Brain microvascular endothelial cell (primary cell): ENCODE measurements around the gene CARF.

ENCODE experiments used
- DNase-seq: peaks from one replicate; pipeline ENCODE4 v3.0.0-alpha.2; 2020
- H3K27ac ChIP-seq: fragments of 250-450 bp; sonication (Bioruptor Pico); 2 replicates; pipeline ENCODE4 v1.5.1; 2020; ENCODE audit warnings: mild to moderate bottlenecking, moderate library complexity
- H3K27me3 ChIP-seq: fragments of 250-450 bp; sonication (Bioruptor Pico); replicated peaks from 2 replicates; pipeline ENCODE4 v1.5.1; 2020; ENCODE audit warnings: mild to moderate bottlenecking
- H3K36me3 ChIP-seq: fragments of 250-450 bp; sonication (Bioruptor Pico); replicated peaks from 2 replicates; pipeline ENCODE4 v1.5.1; 2020; ENCODE audit warnings: mild to moderate bottlenecking
- H3K4me3 ChIP-seq: 2 replicates; pipeline ENCODE4 v1.5.1; 2011; ENCODE audit warnings: low read depth, mild to moderate bottlenecking, control low read depth, low read length, moderate library complexity
- CTCF ChIP-seq: IDR thresholded peaks from 2 replicates; pipeline ENCODE4 v1.5.1; 2011; ENCODE audit warnings: low read depth, mild to moderate bottlenecking, moderate library complexity, low read length, control low read depth, inconsistent platforms; ENCODE audit errors: missing control alignments
- in situ Hi-C: cut with HindIII; loops from 2 replicates; pipeline ENCODE4 v1.10.0; 2017; ENCODE audit warnings: low sequenced_read_pairs, low pct_ligation_motif_present

Gene CARF

GRCh38 chr2:202911512-202912341, at the start of gene CARF, which contains the start of gene WDR12:
TSS of gene CARF (plus strand) at chr2:202912275. CDS start at chr2:202941903, 29,628 bp downstream.
TSS of gene WDR12 (minus strand) at chr2:202911673. CDS start at chr2:202911476, 197 bp downstream.
- TF ChIP-seq CTCF: no peak
- peak; percentile 97 for DNase-seq
- H3K36me3 ChIP-seq: no peaks in the 10 kb centered on the region
- H3K27ac ChIP-seq: peak within 1 kb of the TSS; percentile 86
- no peaks in the 10 kb centered on the region for H3K27me3 ChIP-seq
- H3K4me3 ChIP-seq: peak within 1 kb of the TSS; percentile 99
- in situ Hi-C loops: no loop called here

GRCh38 chr2:202870431-202871299, 41.4 kb upstream of the CARF start:
- H3K27me3 ChIP-seq: no peaks in the 10 kb centered on the region
- peak overlapping the region; percentile 71 for H3K4me3 ChIP-seq
- peak; percentile 64 for DNase-seq
- no peaks in the 10 kb centered on the region for H3K36me3 ChIP-seq
- in situ Hi-C loops: no loop called here
- H3K27ac ChIP-seq: peak overlapping the region; percentile 27
- TF ChIP-seq CTCF: peak; percentile 80

GRCh38 chr2:202871300-202872141, 40.6 kb upstream of the CARF start, which contains the start of gene ICA1L:
TSS of gene ICA1L (minus strand) at chr2:202871766. CDS start at chr2:202829009, 42,757 bp downstream.
- peak; percentile 41 for DNase-seq
- no peak for TF ChIP-seq CTCF
- in situ Hi-C loops: no loop called here
- peak within 1 kb of the TSS; percentile 71 for H3K4me3 ChIP-seq
- no peaks in the 10 kb centered on the region for H3K27me3 ChIP-seq
- H3K27ac ChIP-seq: peak within 1 kb of the TSS; percentile 27
- H3K36me3 ChIP-seq: no peaks in the 10 kb centered on the region

- DNase-seq: no peak
- Histone ChIP-seq H3K27ac (no peak overlapping the region), H3K36me3 (peaks cover 14% of the 10 kb centered on the region), H3K27me3 (no peaks in the 10 kb centered on the region), H3K4me3 (no peak overlapping the region)
- in situ Hi-C loops: no loop called here
- TF ChIP-seq CTCF: no peak
Measured at GRCh38 chr2:202877699-202878098, 34.4 kb upstream of the CARF start.

- no peak for DNase-seq
- H3K4me3 ChIP-seq: no peak overlapping the region
- H3K27ac ChIP-seq: no peak overlapping the region
- no peaks in the 10 kb centered on the region for H3K27me3 ChIP-seq
- peaks cover 28% of the 10 kb centered on the region for H3K36me3 ChIP-seq
- in situ Hi-C loops: no loop called here
- no peak for TF ChIP-seq CTCF
Measured at GRCh38 chr2:202881570-202881969, 30.5 kb upstream of the CARF start.
